ENCODE data around the gene PPP1R9A. TPM values are rescaled to one million over a fixed set of nuclear protein-coding genes. Genes with fewer than 3 reads are reported as not detected.

The PPP1R9A gene
- total RNA-seq, 4 donors from 2014 or later: 4.7 to 23.9 (median 11.8) TPM

GRCh38 chr7:95041031-95041430 is 133.6 kb downstream of the PPP1R9A start:
- H3K9me3 ChIP-seq: no peaks in the 10 kb centered on the region

GRCh38 chr7:95045236-95045923 is 138.0 kb downstream of the PPP1R9A start:
- Histone ChIP-seq H3K4me3 (no peak overlapping the region), H3K9me3 (no peaks in the 10 kb centered on the region), H3K27ac (no peak overlapping the region), H3K4me1 (no peaks in the 10 kb centered on the region), H3K36me3 (no peaks in the 10 kb centered on the region), H3K27me3 (no peaks in the 10 kb centered on the region)
- DNase-seq: no peak
- TF ChIP-seq POLR2A (IDR thresholded peaks at IDR 0.05) (no peak), CTCF (IDR thresholded peaks at IDR 0.05) (peak in 1 of 6 experiments; percentile 23)

More at GRCh38 chr7:95041031-95041430, 133.6 kb downstream of the PPP1R9A start:
- no peak overlapping the region for H3K4me3 ChIP-seq
- no peaks in the 10 kb centered on the region for H3K27me3 ChIP-seq
- H3K36me3 ChIP-seq: no peaks in the 10 kb centered on the region
- DNase-seq: no peak
- TF ChIP-seq CTCF (IDR thresholded peaks at IDR 0.05) (no peak), POLR2A (IDR thresholded peaks at IDR 0.05) (no peak)
- H3K4me1 ChIP-seq: no peaks in the 10 kb centered on the region
- H3K27ac ChIP-seq: no peak overlapping the region

GRCh38 chr7:95046494-95047240 is 139.3 kb downstream of the PPP1R9A start:
- Histone ChIP-seq H3K4me1 (no peaks in the 10 kb centered on the region), H3K36me3 (no peaks in the 10 kb centered on the region), H3K9me3 (no peaks in the 10 kb centered on the region), H3K27ac (no peak overlapping the region), H3K4me3 (no peak overlapping the region), H3K27me3 (no peaks in the 10 kb centered on the region)
- no peak for DNase-seq
- TF ChIP-seq CTCF (IDR thresholded peaks at IDR 0.05) (no peak), POLR2A (IDR thresholded peaks at IDR 0.05) (no peak)

GRCh38 chr7:95047291-95047690 is 139.9 kb downstream of the PPP1R9A start:
- Histone ChIP-seq H3K27me3 (no peaks in the 10 kb centered on the region), H3K36me3 (no peaks in the 10 kb centered on the region), H3K27ac (no peak overlapping the region), H3K9me3 (no peaks in the 10 kb centered on the region), H3K4me3 (no peak overlapping the region), H3K4me1 (no peaks in the 10 kb centered on the region)
- no peak for DNase-seq
- TF ChIP-seq CTCF (IDR thresholded peaks at IDR 0.05): no peak
- TF ChIP-seq POLR2A (IDR thresholded peaks at IDR 0.05): no peak

GRCh38 chr7:95052566-95053094 is 145.2 kb downstream of the PPP1R9A start:
- DNase-seq: no peak
- Histone ChIP-seq H3K4me1 (no peaks in the 10 kb centered on the region), H3K27me3 (no peaks in the 10 kb centered on the region), H3K27ac (no peak overlapping the region), H3K9me3 (no peaks in the 10 kb centered on the region), H3K36me3 (no peaks in the 10 kb centered on the region), H3K4me3 (no peak overlapping the region)
- no peak for TF ChIP-seq CTCF (IDR thresholded peaks at IDR 0.05)
- no peak for TF ChIP-seq POLR2A (IDR thresholded peaks at IDR 0.05)

All from Peyer's patch (tissue), 4 donors.